ENCODE data around the gene PEAR1. TPM values are rescaled to one million over a fixed set of nuclear protein-coding genes. Genes with fewer than 3 reads are reported as not detected.

The PEAR1 gene
- total RNA-seq (2022; extraction: Qiagen RNA extraction): 5.9 to 7.6 TPM (median 6.4 TPM) in 5 replicates

GRCh38 chr1:156893048-156893953 lies at the start of gene PEAR1:
TSS of gene PEAR1 (plus strand) at chr1:156893718. CDS start at chr1:156903927, 10,209 bp downstream.

GRCh38 chr1:156858959-156859522 lies 34.5 kb upstream of the PEAR1 start, which contains the start of gene INSRR:
TSS of gene INSRR (minus strand) at chr1:156859117. CDS start at chr1:156858621, 496 bp downstream.

GRCh38 chr1:156860628-156861423 lies 32.7 kb upstream of the PEAR1 start, which contains the start of gene NTRK1:
TSS of gene NTRK1 (plus strand) at chr1:156860865. CDS start at chr1:156860935, 70 bp downstream.

GRCh38 chr1:156920233-156921052 lies 26.9 kb downstream of the PEAR1 start, which contains the start of gene LRRC71:
TSS of gene LRRC71 (plus strand) at chr1:156920632. CDS start at chr1:156920804, 172 bp downstream.

Other genes with a start within 250 kb of the PEAR1 start
- gene NES, start 216.3 kb upstream of the PEAR1 start, total RNA-seq (2022; extraction: Qiagen RNA extraction): 1.0 to 1.5 TPM (median 1.2 TPM) in 5 replicates
- gene CRABP2, start 188.1 kb upstream of the PEAR1 start, total RNA-seq (2022; extraction: Qiagen RNA extraction): 7.2 to 12.0 TPM (median 7.8 TPM) in 5 replicates
- gene METTL25B, start 165.2 kb upstream of the PEAR1 start, total RNA-seq (2022; extraction: Qiagen RNA extraction): 22.7 to 26.6 TPM (median 25.3 TPM) in 5 replicates
- 37.3 to 57.8 TPM (median 43.3 TPM) in 5 replicates for gene ISG20L2, start 165.0 kb upstream of the PEAR1 start, total RNA-seq (2022; extraction: Qiagen RNA extraction)
- 166 to 208 TPM (median 194 TPM) in 5 replicates for gene MRPL24, start 152.6 kb upstream of the PEAR1 start, total RNA-seq (2022; extraction: Qiagen RNA extraction)
- gene HDGF, start 142.0 kb upstream of the PEAR1 start, total RNA-seq (2022; extraction: Qiagen RNA extraction): 410 to 475 TPM (median 429 TPM) in 5 replicates
- 69.9 to 79.4 TPM (median 75.6 TPM) in 5 replicates for gene PRCC, start 126.2 kb upstream of the PEAR1 start, total RNA-seq (2022; extraction: Qiagen RNA extraction)
- gene SH2D2A, start 76.9 kb upstream of the PEAR1 start, total RNA-seq (2022; extraction: Qiagen RNA extraction): 3.0 to 3.8 TPM (median 3.7 TPM) in 5 replicates
- not detected in 5 replicates for gene INSRR, start 34.6 kb upstream of the PEAR1 start, total RNA-seq (2022; extraction: Qiagen RNA extraction)
- 0.09 to 0.25 TPM (median 0.18 TPM) in 5 replicates for gene NTRK1, start 32.9 kb upstream of the PEAR1 start, total RNA-seq (2022; extraction: Qiagen RNA extraction)
- 0.05 to 0.23 TPM (median 0.17 TPM) in 5 replicates for gene LRRC71, start 26.9 kb downstream of the PEAR1 start, total RNA-seq (2022; extraction: Qiagen RNA extraction)
- 16.0 to 18.6 TPM (median 17.6 TPM) in 5 replicates for gene ARHGEF11, start 152.0 kb downstream of the PEAR1 start, total RNA-seq (2022; extraction: Qiagen RNA extraction)
- not detected in 5 replicates for gene ETV3L, start 206.1 kb downstream of the PEAR1 start, total RNA-seq (2022; extraction: Qiagen RNA extraction)
- gene ETV3, start 244.7 kb downstream of the PEAR1 start, total RNA-seq (2022; extraction: Qiagen RNA extraction): 9.2 to 15.0 TPM (median 10.0 TPM) in 5 replicates

All from A549 treated with Hydrocortisone at 1 μM for 4 hours (cell line).